Epithelial cell of proximal tubule (primary cell): ENCODE results near the gene TRA2A. TPM values are rescaled to one million over a fixed set of nuclear protein-coding genes. Genes with fewer than 3 reads are reported as not detected.
A peak's percentile ranks its signal among the peaks of the same experiment; 100 is the strongest.
"Not testable (repeated sequence)": the region's sequence is repeated elsewhere in the genome, so short reads cannot be mapped to it uniquely, and the experiment has no call there.

ENCODE experiments used
- DNase-seq: peaks from one replicate; pipeline ENCODE4 v3.0.0-alpha.2; 2011; ENCODE audit warnings: low read depth
- H3K4me3 ChIP-seq: 2 replicates; pipeline ENCODE4 v1.5.1; 2011; ENCODE audit warnings: low read depth, mild to moderate bottlenecking, low read length
- total RNA-seq: library from RNA; depleted of rRNA; stranded (reverse); fragments of >200 nt; gene quantifications from 2 replicates; pipeline ENCODE4 v1.2.3, GENCODE V29; 2015
- TF ChIP-seq, protein P1 (sequence below): conservative IDR thresholded peaks from 2 replicates; pipeline ENCODE4 v1.5.1; 2012; ENCODE audit warnings: low read depth, mild to moderate bottlenecking, low read length

Gene TRA2A
- total RNA-seq, 1 donor from 2014 or later: 23.1 TPM

DNA sequence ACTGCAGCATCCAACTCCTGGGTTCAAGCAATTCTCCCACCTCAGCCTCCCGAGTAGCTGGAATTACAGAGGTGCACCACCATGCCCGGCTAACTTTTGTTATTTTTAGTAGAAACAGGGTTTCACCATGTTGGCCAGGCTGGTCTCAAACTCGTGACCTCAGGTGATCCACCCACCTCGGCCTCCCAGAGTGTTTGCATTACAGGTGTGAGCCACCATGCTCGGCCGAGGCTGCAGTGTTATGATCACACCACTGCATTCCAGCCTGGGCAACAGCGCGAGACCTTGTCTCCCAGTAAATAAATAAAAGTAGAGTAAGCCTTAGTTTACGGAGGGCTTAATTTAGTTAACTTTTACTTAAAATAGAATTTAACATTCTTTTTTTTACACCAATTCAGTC lies 37.8 kb downstream of the TRA2A start:
- H3K4me3 ChIP-seq: no peak overlapping the region
- no peak for DNase-seq
- TF ChIP-seq, protein P1, sequence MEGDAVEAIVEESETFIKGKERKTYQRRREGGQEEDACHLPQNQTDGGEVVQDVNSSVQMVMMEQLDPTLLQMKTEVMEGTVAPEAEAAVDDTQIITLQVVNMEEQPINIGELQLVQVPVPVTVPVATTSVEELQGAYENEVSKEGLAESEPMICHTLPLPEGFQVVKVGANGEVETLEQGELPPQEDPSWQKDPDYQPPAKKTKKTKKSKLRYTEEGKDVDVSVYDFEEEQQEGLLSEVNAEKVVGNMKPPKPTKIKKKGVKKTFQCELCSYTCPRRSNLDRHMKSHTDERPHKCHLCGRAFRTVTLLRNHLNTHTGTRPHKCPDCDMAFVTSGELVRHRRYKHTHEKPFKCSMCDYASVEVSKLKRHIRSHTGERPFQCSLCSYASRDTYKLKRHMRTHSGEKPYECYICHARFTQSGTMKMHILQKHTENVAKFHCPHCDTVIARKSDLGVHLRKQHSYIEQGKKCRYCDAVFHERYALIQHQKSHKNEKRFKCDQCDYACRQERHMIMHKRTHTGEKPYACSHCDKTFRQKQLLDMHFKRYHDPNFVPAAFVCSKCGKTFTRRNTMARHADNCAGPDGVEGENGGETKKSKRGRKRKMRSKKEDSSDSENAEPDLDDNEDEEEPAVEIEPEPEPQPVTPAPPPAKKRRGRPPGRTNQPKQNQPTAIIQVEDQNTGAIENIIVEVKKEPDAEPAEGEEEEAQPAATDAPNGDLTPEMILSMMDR: no peak

DNA sequence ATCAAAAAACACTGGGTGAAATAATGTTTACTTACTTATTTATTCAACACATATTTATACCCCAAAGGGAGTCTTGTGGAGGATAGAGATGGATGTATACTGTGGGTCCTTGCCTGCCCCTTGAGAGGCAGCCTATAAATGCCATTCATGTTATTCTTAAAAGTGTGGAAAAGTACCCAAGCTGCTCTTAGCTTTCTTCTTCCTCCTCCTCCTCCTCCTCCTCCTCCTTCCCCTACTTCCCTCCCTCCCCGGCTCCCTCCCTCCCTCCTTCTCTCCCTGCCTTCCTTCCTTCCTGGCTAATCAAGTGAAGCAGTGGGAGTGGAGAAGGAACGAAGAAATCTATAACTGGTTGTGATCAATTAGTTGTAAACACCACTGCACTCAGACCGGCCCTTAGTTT lies 40.3 kb downstream of the TRA2A start:
- TF ChIP-seq, protein P1: no peak
- no peak for DNase-seq
- H3K4me3 ChIP-seq: no peak overlapping the region

DNA sequence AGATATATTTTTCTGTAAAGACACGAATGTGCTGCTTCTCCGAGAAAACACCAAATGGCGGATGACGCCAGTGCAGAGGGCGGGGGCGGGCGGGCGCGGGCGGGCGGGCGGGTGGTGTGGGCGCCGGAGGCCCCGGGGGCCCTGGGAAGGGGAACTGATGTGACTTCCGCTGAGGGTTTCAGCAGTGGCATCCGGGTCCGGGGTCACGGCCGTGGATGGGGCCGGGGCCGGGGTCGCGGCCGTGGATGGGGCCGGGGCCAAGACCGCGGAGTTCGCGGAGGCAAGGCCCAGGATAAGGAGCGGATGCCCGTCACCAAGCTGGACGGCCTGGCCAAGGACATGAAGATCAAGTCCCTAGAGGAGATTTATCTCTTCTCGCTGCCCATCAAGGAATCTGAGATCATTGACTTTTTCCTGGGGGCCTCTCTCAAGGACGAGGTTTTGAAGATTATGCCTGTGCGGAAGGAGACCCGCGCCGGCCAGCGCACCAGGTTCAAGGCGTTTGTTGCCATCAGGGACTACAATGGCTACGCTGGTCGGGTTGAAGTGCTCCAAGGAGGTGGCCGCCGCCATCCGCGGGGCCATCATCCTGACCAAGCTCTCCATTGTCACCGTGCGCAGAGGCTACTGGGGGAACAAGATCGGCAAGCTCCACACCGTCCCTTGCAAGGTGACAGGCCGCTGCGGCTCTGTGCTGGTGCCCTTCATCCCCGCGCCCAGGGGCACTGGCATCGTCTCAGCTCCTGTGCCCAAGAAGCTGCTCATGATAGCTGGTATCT lies 41.2 kb downstream of the TRA2A start:
- no peak for DNase-seq
- peak overlapping the region; percentile 56 for H3K4me3 ChIP-seq
- TF ChIP-seq, protein P1: no peak

DNA sequence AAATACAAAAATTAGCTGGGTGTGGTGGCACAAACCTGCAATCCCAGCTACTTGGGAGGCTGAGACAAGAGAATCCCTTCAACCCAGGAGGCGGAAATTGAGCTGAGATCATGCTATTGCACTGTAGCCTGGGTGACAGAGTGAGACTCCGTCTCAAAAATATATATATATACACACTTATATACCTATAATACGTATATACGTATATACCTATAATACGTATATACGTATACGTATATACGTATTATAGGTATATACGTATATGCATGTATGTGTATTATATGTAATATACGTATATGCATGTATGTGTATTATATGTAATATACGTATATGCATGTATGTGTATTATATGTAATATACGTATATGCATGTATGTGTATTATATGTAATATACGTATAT lies 43.1 kb downstream of the TRA2A start:
- DNase-seq, H3K4me3 ChIP-seq: not testable (repeated sequence)

DNA sequence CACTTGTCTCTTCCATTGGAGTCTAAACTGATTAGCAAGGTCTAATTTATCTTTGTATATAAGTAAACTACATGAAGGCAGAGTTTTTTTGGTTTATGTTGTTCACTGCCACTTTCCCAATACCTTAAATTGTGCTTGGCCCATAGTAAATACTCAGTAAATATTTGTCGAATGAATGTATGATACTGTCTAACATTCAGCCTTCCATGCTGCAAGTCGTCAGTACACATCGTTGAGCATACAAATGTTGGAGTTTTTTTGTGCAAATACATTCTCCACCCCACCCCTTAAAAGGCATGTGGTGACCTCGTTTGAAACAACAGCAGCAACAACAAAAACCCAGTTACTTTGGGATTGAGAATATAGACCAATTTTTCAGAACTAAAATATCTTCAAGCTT lies 44.1 kb downstream of the TRA2A start:
- DNase-seq: no peak
- TF ChIP-seq, protein P1: no peak
- H3K4me3 ChIP-seq: no peak overlapping the region

DNA sequence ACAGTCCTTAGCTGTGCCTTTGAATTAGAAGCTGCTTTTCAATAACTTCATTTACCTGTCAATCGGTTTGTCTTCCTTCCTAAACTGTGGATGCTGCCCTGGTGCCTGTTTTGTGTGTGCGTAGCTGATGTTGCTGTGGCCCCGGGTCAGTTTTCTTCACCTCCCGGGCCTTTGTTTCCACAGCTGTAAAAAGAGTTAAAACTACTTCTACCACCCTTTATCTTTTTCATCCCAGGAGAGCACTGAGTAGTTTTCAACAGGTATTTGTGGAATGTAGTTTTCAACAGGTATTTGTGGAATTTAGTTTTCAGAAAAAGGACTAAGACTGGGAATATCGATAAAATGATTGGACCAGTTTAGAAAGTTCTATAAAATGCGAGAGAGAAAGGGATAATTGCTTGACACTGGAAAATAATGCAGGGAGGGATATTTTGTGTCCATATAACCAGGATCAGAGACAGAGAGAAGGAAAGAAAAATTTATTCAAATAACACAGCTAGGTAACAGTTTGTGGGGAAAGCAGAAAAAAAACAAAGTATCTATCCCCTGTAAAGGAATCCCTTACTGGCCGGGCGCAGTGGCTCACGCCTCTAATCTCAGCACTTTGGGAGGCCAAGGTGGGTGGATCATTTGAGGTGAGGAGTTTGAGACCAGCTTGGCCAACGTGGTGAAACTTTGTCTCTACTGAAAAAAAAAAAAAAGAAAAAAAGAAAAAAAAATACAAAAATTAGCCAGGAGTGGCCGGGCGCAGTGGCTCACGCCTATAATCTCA lies 45.6 kb downstream of the TRA2A start:
- no peak overlapping the region for H3K4me3 ChIP-seq
- TF ChIP-seq, protein P1: no peak
- no peak for DNase-seq

DNA sequence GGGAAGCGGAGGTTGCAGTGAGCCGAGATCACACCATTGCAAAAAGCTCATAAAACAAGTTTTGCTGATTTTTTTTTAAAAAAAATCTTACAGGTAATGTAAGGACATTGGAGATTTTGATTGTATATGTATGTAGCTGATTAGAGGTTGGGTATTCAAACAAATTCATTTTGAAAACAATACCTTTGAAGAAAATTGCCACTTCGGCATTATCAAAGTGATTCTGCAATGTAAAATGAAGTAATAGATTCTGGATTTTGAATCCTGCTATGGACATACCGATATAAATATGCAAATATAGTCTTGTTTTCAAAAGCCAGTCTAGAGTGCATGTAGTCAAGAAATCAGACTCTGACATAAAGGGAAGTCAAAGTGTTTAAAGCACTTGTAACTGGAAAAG lies 49.1 kb downstream of the TRA2A start:
- no peak overlapping the region for H3K4me3 ChIP-seq
- no peak for DNase-seq
- TF ChIP-seq, protein P1: no peak
